ENCODE measurements around the gene AREG. TPM values are rescaled to one million over a fixed set of nuclear protein-coding genes. Genes with fewer than 3 reads are reported as not detected.

Gene AREG
- polyA plus RNA-seq, 1 donor (not counting 4 experiments of a cell fraction or from before 2014, with no cell fraction given) = 1,566 TPM

DNA sequence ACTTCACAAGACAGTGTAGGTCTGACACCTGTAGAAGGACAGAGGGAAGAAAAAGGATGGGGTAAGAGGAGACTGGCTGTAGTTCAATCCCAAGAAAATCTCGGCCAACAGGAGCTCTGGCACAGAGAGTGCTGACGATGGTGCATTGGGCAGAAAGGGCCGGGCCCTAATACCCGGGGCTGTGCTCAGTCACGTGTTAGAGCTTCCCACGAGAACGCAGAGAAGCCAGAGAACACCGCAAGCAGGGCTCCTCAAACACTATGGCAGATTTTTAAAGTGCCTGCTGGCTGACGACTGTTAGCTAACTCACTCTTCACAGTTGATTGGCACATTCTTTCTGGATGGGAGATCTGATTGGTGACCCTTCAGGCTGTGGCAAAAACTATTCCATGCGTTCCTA is 44.5 kb upstream of the AREG start:
- H2AFZ ChIP-seq (ENCODE audit: control insufficient read depth, low read length) = no peak overlapping the region
- no peaks in the 10 kb centered on the region for H3K9me1 ChIP-seq (ENCODE audit: control insufficient read depth, extremely low read depth, insufficient read depth, low read length)
- no peak overlapping the region for H3K9ac ChIP-seq (ENCODE audit: control insufficient read depth, extremely low read depth, insufficient read depth, low read length)
- no peaks in the 10 kb centered on the region for H3K27me3 ChIP-seq (ENCODE audit: control insufficient read depth, extremely low read depth, insufficient read depth, low read length)
- no peak for FAIRE-seq
- H3K36me3 ChIP-seq (ENCODE audit: control insufficient read depth in 2 of 2, extremely low read depth in 1 of 2, insufficient read depth in 2 of 2, low read length in 2 of 2) = no peaks in the 10 kb centered on the region
- H4K20me1 ChIP-seq (ENCODE audit: control insufficient read depth, extremely low read depth, insufficient read depth, low read length) = no peaks in the 10 kb centered on the region
- no peak overlapping the region for H3K4me3 ChIP-seq (ENCODE audit: control insufficient read depth in 2 of 3, extremely low read depth in 1 of 3, insufficient read depth in 2 of 3, low read depth in 1 of 3, low read length in 3 of 3)
- H3K79me2 ChIP-seq (ENCODE audit: control insufficient read depth, insufficient read depth, low read length) = no peaks in the 10 kb centered on the region
- TF ChIP-seq EZH2 (IDR thresholded peaks at IDR 0.05; ENCODE audit: low read length) = no peak
- TF ChIP-seq, protein P1, sequence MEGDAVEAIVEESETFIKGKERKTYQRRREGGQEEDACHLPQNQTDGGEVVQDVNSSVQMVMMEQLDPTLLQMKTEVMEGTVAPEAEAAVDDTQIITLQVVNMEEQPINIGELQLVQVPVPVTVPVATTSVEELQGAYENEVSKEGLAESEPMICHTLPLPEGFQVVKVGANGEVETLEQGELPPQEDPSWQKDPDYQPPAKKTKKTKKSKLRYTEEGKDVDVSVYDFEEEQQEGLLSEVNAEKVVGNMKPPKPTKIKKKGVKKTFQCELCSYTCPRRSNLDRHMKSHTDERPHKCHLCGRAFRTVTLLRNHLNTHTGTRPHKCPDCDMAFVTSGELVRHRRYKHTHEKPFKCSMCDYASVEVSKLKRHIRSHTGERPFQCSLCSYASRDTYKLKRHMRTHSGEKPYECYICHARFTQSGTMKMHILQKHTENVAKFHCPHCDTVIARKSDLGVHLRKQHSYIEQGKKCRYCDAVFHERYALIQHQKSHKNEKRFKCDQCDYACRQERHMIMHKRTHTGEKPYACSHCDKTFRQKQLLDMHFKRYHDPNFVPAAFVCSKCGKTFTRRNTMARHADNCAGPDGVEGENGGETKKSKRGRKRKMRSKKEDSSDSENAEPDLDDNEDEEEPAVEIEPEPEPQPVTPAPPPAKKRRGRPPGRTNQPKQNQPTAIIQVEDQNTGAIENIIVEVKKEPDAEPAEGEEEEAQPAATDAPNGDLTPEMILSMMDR (optimal IDR thresholded peaks at IDR 0.05 in 1 of 3, IDR thresholded peaks at IDR 0.05 in 1 of 3, conservative IDR thresholded peaks at IDR 0.05 in 1 of 3; ENCODE audit: extremely low read depth in 1 of 3, insufficient read depth in 2 of 3, low read length in 3 of 3) = no peak
- no peak overlapping the region for H3K4me2 ChIP-seq (ENCODE audit: control insufficient read depth, extremely low read depth, insufficient read depth, low read depth, low read length)
- dilution Hi-C loops (cut with MboI; ENCODE audit: extremely low pct_ligation_motif_present, low sequenced_read_pairs) = no loop called here
- H3K4me1 ChIP-seq (ENCODE audit: control insufficient read depth, extremely low read depth, insufficient read depth, low read length) = no peaks in the 10 kb centered on the region
- no peak overlapping the region for H3K27ac ChIP-seq (ENCODE audit: control insufficient read depth, insufficient read depth, low read length)
- no peaks in the 10 kb centered on the region for H3K9me3 ChIP-seq (ENCODE audit: control insufficient read depth, low read depth, low read length)
- DNase-seq (ENCODE audit: low read depth, low spot score) = no peak

DNA sequence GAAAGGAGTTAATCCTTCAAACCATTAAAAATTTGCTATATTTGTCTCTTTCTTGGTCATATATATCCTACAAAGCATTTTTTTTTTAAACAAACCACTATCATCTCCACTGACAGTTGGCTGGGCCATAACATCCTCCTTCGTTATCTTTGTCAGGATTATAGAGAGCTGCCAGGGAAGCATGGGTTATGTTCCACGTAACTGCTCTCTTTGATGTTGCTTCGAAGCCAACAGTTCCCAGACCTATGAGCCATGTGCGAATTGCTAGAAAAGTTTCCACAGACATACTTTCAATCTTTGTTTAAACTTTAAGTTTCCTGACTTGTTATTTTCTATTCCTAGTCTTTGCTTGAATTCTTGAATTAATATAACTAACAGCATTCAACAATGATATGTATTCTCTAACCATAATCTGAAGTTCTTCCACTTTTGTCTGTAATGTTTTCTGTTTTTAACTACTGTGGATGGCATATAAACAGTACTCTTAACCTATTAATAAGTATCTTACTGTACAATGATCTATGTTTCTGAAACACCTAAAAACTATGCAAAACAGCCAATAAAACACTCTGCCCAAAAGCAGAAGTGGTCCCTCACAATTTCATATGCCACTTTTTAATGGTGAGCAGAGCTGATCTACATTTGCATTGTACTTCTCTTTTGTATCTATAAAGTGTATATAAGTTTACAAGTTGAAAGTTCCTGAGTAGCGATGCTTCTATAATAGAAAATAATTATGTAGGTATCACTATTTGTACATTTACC is 42.1 kb upstream of the AREG start:
- FAIRE-seq (no peak), DNase-seq (ENCODE audit: low read depth, low spot score) (no peak)
- no peaks in the 10 kb centered on the region for H3K9me3 ChIP-seq (ENCODE audit: control insufficient read depth, low read depth, low read length)
- H3K36me3 ChIP-seq (ENCODE audit: control insufficient read depth in 2 of 2, extremely low read depth in 1 of 2, insufficient read depth in 2 of 2, low read length in 2 of 2) = no peaks in the 10 kb centered on the region
- H3K9ac ChIP-seq (ENCODE audit: control insufficient read depth, extremely low read depth, insufficient read depth, low read length) = no peak overlapping the region
- no peaks in the 10 kb centered on the region for H3K79me2 ChIP-seq (ENCODE audit: control insufficient read depth, insufficient read depth, low read length)
- no peak overlapping the region for H3K27ac ChIP-seq (ENCODE audit: control insufficient read depth, insufficient read depth, low read length)
- H3K27me3 ChIP-seq (ENCODE audit: control insufficient read depth, extremely low read depth, insufficient read depth, low read length) = no peaks in the 10 kb centered on the region
- dilution Hi-C loops (cut with MboI; ENCODE audit: extremely low pct_ligation_motif_present, low sequenced_read_pairs) = no loop called here
- H3K4me3 ChIP-seq (ENCODE audit: control insufficient read depth in 2 of 3, extremely low read depth in 1 of 3, insufficient read depth in 2 of 3, low read depth in 1 of 3, low read length in 3 of 3) = no peak overlapping the region
- no peaks in the 10 kb centered on the region for H3K9me1 ChIP-seq (ENCODE audit: control insufficient read depth, extremely low read depth, insufficient read depth, low read length)
- TF ChIP-seq EZH2 (IDR thresholded peaks at IDR 0.05; ENCODE audit: low read length) = no peak
- TF ChIP-seq, protein P1 (optimal IDR thresholded peaks at IDR 0.05 in 1 of 3, IDR thresholded peaks at IDR 0.05 in 1 of 3, conservative IDR thresholded peaks at IDR 0.05 in 1 of 3; ENCODE audit: extremely low read depth in 1 of 3, insufficient read depth in 2 of 3, low read length in 3 of 3) = no peak
- H3K4me2 ChIP-seq (ENCODE audit: control insufficient read depth, extremely low read depth, insufficient read depth, low read depth, low read length) = no peak overlapping the region
- H3K4me1 ChIP-seq (ENCODE audit: control insufficient read depth, extremely low read depth, insufficient read depth, low read length) = peaks cover 11% of the 10 kb centered on the region
- peak overlapping the region; percentile 44 for H2AFZ ChIP-seq (ENCODE audit: control insufficient read depth, low read length)
- H4K20me1 ChIP-seq (ENCODE audit: control insufficient read depth, extremely low read depth, insufficient read depth, low read length) = no peaks in the 10 kb centered on the region
